ENCODE data around the gene EGFR.

DNA sequence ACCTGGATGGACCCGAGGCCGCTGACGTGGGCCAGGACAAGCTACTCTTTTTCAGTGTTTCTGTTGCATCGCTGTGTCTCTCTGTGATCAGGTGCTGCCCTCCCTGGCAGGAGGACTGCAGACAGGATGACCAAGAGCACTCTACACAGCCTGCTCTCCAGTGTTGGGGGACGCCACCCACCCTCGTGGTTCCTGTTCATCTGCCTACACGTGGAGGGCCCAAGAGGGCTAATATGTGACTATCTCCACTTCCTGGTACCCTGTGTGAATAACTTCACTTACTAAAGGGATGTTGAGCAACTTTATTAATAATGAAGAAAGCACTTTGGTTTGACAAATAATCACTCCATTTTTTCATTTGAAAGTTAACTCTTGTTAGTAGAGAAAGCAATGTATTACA is 101.3 kb downstream of the EGFR start:
- TF ChIP-seq CTCF (IDR thresholded peaks at IDR 0.05), result no peak
- TF ChIP-seq POLR2A (IDR thresholded peaks at IDR 0.05), result no peak
